SHP77 (cell line): ENCODE measurements around the gene IQSEC1.

Source experiments
- DNase-seq, 2 experiments: peaks; one replicate each; lab custom pipeline; 2025; lab: John Stamatoyannopoulos, UW

Gene IQSEC1

DNA sequence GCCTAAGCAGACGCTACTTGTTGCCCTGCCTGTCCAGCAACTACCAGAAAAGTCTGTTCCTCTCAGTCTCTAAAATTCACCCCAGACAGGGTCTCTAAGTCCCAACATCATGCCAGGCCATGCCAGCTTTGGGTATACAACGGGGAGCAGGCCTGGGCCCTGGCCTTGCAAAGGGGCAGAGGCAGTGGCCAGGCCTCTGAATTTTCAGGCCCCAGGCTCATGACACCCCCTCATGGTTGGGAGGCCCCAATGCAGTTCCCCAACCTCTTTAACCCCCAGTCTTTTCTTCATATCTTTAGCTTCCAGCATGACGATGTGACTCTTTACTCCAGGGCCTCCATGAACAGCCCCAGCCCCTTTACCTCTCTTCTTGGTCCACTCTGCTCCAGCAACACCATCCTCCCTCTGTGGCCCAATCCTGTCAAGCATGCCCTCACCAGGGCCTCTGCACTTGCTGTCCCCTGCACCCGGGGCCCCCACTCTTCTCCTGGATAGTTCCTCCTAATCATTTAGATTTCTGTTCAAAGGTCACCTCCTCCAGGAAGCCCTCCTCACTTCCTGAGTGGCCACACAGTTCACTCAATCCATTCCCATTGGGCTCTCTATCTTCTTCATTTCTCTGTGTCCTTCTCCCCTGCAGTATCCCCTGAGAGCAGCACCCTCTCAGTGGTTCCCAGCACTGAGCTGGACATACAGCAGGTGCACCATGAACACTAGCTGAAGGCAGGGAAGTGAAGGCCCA is 4.8 kb downstream of the IQSEC1 start:
- no peak for DNase-seq

DNA sequence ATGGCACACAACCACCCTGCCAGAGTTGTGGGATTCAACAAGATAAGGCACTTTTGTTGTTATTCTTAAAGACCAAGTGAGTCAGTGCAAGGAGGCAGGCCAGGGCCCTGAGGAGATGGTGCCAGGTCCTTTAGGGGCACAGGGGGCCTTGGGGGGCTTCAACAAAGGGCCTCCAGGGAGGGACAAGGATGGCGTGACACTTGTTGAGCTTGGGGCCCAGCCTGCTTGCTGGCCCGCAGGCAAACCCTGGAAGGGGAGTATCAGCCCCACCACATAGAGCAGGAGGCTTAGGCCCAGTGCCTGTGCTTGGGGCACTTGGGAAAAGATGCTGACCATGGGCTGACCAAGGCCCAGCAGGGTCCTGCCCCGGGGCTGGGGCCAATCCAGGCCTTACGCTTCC is 5.5 kb downstream of the IQSEC1 start:
- DNase-seq = no peak

DNA sequence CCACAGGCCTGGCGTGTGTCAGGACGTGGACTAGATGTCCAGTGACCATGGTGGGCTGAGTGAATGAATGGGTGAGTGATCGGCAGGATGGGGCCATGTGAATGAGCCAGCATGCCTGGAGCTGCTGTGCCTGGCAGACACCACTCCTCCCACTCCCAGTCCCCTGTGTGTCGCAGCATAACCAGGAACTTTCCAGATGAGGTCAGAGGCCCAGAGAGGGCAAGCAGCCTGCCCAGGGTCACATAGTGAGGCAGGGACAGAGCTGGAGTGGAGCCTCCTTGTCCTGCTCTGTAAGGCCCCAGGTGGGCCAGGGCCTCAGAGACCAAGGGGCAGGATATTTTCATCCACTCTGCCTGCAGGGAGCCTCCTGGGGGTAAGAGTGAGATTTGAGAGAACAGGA is 6.4 kb downstream of the IQSEC1 start:
- no peak for DNase-seq

DNA sequence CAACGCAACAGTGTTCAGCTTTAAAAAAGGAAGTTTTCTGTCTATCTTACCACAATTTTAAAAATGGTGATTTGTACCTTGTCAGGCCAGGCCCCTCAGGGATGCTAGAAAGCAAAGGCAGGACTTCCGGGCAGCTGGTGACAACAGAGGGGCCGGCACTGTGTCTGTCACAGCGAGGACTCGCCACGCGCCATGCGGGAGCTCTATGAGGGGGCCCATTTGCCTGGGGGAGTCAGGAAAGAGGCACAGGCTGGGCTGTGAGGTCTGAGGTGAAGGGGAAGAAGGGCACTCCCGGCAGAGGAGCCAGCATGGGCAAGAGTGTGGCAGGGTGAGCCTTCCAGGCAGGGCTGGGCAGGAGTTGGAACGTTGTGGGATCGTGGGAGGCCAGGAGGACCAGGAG is 7.0 kb downstream of the IQSEC1 start:
- no peak for DNase-seq

DNA sequence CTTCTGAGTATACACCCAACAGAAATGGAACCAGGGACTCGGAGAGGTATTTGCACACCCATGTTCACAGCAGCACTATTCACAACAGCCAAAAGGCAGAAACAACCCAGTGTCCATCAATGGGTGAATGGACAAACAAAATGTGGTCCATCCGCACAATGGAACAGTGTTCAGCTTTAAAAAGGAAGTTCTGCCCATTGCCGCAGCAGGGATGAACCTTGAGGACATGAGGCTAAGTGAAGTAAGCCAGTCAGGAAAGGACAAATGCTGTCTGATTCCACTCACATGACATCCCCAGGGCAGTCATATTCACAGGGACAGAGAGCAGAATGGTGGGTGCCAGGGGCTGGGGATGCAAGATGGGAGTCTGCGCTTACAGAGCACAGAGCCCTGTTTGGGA is 7.5 kb downstream of the IQSEC1 start:
- no peak for DNase-seq

DNA sequence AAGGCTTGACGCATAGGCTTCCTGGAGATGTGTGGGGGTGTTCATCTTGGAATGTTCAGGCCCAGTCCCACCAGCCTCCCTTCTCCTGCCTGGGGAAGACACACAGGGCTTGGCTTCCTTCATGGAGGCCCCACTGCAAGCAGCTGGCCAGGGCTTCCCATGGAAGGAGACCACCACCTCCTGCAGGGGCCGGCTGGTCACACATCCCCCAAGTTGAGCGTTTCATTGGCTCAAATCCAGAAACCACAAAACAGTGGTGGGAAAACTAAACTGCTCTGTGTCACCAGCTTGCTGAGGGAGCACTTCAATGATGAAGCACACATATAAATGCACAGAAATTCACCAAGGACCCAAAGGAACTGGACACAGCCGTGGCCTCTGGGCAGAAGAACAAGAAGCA is 8.3 kb downstream of the IQSEC1 start:
- no peak for DNase-seq

DNA sequence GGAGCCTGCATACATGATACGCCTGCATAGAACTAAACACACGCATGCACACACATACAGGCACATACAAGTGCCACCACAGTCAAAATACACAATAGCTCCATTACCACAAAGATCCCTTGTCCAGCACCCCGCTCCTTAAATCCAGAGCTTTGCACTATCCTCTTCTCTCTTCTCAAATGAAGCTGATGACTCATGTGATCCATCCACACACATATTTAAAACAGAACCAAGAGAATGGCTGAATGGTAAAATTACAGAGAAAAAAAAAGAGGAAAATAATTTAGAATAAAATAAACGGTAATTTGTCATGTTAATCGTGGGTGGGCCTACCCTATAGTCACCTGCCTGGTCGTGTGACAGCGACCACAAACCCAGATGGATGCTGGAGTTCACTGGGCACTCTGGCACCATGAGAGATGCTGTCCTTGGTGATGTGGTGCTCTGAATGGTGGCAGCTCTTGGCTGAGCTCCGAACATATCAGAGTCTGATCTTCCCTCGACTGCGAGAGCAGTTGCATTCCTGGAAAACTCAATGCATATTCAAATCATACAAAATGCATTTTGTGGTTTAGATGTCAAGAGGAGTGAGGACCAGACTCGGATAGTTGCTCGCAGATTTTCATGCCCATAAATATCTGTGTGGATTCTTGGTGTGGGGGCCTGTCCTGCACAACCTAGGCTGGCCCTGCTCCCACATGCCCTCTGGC is 8.9 kb downstream of the IQSEC1 start:
- no peak for DNase-seq

DNA sequence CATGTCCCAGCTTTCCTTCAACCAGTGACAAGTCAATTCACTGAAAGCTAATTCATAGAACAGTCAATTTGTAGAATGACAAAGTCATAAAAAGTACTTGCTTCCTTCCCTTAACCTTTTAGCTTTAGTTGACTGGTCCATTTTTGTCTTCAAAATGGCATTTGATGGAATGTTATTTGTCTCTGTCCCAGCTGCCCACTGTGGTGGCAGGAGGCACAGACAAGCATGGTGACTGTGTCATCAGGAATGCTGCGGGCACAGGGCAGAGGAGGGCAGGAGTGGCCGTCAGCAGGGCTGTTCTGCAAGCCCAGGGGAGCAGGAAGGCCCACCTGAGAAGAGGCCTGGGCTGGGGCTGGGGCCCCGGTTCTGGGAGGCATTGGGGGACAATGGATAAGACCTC is 10.0 kb downstream of the IQSEC1 start:
- no peak for DNase-seq

DNA sequence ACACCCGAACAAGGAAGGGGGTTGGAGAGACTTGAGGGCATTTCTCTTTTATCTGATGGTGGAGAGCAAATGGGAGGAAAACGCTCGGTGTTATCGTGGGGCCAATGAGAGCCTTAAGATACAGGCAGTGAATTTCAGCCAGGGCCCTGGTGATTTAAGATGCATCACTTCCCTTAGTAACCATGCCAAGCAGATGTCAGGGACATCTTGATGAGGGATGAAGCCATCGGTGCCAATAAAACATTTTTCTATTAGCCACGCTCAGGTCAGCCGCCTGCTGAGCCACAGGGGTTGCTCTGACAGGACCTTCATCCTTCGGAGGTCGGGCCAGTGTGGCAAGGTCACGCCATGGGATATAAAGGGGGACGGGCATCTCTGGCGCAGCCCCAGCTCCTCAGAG is 10.6 kb downstream of the IQSEC1 start:
- no peak for DNase-seq

DNA sequence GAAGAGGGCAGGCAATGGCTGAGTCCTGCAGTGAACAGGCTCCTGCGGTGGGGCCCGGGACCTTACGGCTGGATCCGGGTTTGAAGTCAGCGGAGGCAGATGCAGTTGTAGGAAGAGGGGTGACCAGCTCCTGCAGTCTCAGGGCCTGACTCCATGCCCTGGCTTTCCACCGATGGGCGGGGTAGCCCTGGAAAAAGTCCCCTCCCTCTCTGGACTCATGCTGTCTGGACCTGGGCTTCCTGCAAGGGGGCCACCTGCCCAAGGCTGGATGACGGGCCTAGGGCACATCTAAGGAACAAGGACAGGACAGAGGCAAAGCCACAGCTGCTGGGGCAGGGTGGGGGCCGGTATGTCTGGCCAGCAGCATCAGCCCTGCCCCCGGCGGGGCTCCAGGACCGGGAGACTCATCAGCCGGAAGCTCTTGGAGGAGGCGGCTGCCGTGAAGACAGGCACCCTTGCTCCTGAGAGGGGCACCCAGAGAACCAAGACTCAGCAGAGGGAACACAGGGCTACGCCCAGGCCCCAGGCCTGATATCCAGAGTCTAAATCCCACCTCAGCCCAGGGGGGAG is 12.8 kb downstream of the IQSEC1 start:
- DNase-seq = no peak

DNA sequence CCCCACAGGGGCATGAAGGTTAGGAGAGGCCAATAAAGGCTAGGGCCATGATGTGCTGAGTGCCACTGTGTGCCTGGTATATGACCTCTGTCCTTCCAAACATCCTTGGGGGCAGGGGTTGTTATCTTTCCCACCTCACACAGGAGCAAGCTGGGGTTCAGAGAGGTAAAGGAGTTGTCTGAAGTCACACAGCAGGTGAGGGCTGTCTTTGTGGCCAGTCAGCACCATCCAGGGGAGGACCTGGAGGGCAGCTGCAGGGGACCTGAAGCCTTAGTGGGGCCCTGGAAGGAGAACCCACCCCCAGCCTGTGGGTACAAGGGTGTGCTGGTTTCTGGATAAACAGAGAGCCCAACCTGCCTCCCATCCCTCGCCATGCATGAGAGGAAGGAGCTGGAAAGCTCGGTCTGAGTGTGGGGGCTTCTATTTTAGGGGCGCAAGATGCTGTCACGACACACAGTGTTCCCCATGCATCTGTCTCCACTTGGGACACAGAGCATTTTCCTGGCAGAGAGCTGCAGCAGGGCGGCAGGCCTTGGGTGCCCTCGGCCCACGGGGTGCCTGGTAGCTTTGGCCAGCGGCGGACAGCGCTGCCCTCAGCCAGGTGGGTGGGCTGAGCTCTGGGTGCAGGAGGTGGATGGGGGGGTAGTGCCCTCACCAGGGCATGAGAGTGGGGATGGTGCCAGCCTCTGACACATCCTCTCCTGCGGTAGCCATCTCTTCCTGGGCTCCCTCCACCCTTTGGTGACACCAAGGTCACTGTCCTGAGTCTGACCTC is 14.7 kb downstream of the IQSEC1 start:
- no peak for DNase-seq

DNA sequence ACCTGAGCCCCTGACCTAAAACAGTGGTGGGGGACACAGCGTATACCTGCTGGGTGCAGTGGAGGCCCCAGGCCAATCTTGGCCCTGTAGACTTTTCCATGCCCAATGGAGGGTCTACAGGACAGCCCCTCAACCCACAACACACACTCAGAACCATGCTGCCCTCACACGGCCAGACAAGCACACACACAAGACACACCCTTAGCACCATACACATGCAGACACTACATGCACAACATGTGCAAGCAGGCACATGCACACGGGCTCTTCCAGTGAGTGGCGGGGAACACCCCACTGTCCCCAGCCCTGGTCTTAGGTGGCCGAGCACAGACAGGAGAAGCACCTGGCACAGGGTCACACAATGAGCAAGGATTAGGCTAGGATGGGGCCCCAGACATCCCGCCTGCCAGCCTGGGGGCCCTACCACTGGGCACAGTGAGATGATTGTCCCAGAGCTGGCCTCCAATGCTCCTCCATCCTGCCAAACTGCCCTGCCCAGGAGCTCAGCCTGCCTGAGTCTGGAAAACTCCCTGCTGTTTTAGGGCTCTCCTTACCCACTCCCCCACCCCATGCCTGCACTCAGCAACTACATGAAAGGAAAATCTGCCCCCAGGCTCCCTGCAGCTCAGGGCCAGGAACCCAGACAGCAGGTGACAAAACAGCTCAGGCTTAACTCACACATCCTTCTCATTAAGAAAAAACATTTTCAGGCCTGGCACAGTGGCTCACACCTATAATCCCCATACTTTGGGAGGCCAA is 15.8 kb downstream of the IQSEC1 start:
- no peak for DNase-seq

DNA sequence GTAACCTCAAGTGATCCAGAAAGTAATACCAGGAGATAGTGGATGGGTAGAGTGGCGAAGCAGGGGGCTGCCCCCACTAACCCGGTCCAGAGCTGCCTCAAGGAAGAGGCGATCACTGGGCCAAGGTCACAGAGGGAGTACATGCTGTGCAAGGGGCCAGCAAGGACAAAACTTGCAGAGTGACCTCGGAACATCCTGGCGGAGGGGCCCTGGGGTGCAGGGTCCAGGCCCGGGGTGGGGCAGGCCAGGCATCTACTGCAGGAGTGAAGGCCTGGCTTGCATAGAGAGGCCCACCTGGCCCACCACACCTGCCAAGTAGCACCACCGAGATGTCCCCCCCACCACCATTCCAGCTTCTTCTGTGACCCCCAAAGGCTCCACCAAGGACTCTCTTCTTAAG is 17.6 kb downstream of the IQSEC1 start:
- no peak for DNase-seq

DNA sequence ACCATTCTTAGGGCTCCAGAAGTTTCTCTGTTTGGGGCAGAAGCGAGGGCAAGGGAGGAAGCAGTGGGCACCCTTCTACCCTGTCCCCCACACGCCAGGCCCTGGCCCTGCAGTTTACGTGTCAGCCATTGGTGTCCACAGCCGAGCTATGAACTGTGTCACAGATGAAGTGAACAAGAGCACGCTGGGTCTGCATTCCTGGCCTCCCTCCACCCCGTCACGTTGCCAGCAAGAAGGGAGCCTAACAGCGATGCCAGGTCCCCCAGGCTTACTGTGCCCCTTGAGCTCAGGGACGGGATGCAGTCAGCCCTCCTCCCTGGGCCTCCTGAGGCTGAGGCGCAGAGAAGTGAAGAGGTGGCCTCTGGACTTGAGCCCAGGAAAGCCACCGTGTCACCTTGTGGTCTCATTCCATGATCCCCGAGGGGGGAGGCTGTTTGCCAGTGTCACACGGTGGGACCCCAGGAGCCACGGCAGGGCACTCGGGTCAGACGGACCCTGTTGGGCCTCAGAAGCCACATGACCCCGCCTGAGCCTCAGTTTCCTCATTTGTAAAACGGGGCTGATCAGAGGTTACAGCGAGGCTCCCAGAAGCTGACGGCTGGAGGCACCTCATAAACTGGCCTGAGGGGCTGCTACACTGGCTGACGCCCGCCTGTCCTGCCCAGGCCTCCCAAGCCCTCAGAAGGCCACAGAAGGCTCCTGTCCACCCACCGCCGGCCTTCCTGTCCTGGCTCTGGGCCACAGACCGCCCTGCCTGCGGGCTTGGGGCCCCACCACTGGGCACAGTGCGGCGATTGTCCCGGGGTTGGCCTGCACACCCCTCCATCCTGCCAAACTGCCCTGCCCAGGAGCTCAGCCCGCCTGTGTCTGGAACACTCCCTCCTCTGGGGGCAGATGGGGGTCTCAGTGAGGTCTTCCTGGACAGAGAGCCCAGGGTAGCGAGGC is 18.6 kb downstream of the IQSEC1 start:
- DNase-seq = no peak

DNA sequence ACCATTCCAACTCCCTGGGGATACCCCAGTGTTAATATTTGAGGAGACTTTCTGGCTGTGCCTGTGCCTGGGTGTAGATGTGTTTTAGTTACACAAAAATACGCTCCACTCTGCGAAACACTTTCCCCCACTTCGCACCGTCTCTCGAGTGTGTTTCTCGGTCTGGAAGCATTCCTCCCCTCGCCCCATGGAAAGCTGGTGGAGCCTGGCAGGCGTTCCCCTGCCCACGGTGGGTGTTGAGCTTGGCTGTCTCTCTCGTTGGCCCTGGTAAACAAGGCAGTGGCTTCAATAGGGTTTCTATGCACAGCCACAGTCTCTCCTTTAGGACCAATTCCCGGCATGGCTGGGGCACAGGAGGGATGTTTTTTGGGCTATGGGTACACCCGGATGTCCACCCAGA is 19.3 kb downstream of the IQSEC1 start:
- DNase-seq = no peak

DNA sequence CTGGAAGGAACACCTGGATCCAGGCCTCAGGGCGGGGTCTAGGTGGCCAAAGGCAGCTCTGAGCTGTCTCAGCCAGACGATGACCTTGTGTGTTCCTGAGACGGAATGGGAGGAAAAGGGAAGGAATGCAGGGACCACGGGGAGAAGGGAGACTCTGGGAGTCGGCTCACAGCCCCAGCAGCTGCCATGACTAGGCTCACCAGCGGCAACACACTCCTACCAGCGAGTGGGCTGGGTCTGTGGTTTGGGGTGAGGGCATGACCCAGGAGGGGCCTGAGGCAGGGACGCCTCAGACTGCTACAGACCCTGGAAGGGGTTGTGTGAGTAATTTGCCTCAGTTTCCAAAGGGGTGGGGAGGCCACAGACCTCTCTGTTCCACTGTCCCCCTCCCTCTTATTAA is 19.8 kb downstream of the IQSEC1 start:
- DNase-seq = no peak

DNA sequence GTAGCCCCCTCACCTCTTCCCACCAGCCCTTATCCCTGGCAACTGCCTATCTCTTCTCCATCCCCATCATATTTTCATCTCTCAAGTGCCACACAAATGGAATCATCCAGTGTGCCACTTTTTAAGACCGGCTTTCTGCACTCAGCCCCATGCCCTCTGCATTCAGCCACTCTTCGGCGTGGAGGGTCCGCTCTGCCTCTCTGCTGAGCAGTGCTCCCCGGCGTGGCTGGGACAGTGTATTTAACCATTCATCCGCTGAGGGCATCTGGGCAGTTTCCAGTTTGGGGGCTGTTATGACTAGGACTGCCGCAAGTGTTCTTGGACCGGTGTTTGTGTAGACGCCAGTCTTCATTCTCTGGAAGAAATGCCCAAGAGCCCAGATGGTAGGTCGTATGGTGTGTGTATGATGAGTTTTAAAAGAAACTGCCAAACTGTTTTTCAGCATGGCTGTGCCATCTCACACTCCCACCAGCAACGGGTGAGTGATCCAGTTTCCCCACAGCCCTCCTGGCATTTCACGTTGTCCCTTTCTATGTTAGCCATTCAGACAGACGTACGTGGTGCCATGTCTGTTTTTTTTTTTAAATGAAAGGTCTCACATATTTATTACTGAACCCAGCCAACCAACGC is 20.9 kb downstream of the IQSEC1 start:
- no peak for DNase-seq

DNA sequence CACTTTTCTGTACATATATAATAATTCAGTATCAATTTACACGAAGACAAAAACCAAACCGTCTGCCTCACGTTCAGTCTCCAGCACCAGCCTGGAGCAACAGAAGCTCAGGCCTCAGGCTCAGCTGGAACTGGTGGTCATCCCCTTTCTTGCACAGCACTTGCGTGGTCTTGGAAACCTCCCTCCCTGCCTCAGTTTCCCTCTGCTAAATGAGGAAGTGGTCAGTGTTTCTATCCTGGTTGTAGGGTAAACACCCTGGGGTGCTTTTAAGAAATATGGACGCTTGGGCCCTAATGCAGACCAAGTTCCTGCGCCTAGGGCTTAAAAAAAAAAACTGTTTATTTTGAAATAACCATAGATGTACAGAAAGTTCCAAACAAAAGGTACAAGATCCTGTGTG is 21.6 kb downstream of the IQSEC1 start:
- DNase-seq = no peak

DNA sequence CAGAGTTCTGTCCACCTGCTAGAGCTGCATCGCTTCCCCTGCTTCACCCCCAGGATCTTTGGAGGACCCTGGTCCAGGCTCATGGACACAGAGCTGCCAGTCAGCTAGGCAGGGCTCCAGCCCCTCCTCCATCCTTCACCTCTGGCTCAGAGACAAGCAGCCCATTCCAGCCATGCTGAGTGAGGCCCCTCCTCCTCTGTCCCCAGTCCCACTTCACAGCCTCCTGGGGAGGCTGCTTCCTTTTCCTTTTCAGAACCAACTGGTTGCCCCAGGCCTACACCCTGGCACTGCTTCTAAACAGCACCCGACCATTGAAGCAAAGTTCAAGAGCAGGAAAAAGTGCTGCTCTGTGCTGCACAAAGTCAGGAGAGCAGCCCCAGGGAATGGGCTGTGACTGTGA is 22.2 kb downstream of the IQSEC1 start:
- no peak for DNase-seq

DNA sequence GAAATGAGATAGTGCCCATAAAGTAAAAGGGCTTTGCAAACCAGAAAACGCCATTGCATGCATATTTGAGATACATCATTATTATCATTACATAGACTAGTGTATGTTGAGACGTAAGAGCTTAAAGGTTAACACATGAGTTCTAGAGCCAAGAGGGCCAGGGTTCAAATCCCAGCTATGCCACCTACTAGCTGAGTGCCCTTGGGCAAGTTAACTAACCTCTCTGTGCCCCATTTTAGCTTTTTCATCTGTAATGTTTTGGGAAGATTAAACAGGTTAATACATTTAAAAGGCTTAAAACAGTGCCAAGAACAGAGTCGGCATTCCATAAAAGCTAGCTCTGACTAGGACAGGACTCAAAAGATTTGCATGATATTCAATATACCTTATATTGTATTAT is 22.8 kb downstream of the IQSEC1 start:
- no peak for DNase-seq
